HepG2 (cell line): ENCODE results near the gene TCFL5. TPM values are rescaled to one million over a fixed set of nuclear protein-coding genes. Genes with fewer than 3 reads are reported as not detected.

Experiments
- HMGXB4 ChIP-seq, 2 experiments: sonication (generic) in 1 of 2; formaldehyde crosslinking in 1 of 2; IDR thresholded peaks; 2 replicates each; pipeline versions ENCODE4 v1.4.0 to v1.6.1; 2018 to 2020; ENCODE audit warnings: missing genetic modification reagents in 2 of 2, borderline replicate concordance in 1 of 2, low read depth in 1 of 2, mild to moderate bottlenecking in 1 of 2, missing biosample characterization in 1 of 2
- MED1 ChIP-seq: sonication (generic); formaldehyde crosslinking; IDR thresholded peaks from 2 replicates; pipeline ENCODE4 v1.4.0; 2020; ENCODE audit warnings: missing genetic modification reagents
- MIER3 ChIP-seq: IDR thresholded peaks from 2 replicates; pipeline ENCODE4 v1.6.1; 2016; ENCODE audit warnings: missing compliant biosample characterization, borderline replicate concordance
- PHF8 ChIP-seq: sonication (generic); formaldehyde crosslinking; IDR thresholded peaks from 2 replicates; pipeline ENCODE4 v1.5.0; 2020; ENCODE audit warnings: missing genetic modification reagents
- SPEN ChIP-seq: sonication (generic); formaldehyde crosslinking; IDR thresholded peaks from 2 replicates; pipeline ENCODE4 v1.5.1; 2020; ENCODE audit warnings: low read depth, mild to moderate bottlenecking, missing genetic modification reagents
- TEAD3 ChIP-seq: optimal IDR thresholded peaks from 2 replicates; pipeline ENCODE3; 2016; ENCODE audit warnings: borderline replicate concordance
- ZFY ChIP-seq: sonication (generic); formaldehyde crosslinking; IDR thresholded peaks from 2 replicates; pipeline ENCODE4 v1.4.0; 2020; ENCODE audit warnings: missing genetic modification reagents
- ZNF331 ChIP-seq: sonication (generic); formaldehyde crosslinking; IDR thresholded peaks from 2 replicates; pipeline ENCODE4 v1.4.0; 2020; ENCODE audit warnings: missing genetic modification reagents
- ZNF563 ChIP-seq: sonication (generic); formaldehyde crosslinking; IDR thresholded peaks from 2 replicates; pipeline ENCODE4 v1.8.0; 2022; ENCODE audit warnings: mild to moderate bottlenecking, moderate library complexity, missing genetic modification reagents
- polyA plus RNA-seq, 8 experiments: library from polyadenylated mRNA; depleted of rRNA in 3 of 8; stranded (reverse) in 7 of 8; unstranded in 1 of 8; fragments of >200 nt; fragmentation: Illumina TruSeq in 4 of 8; extraction: Trizol in 4 of 8; gene quantifications; 2 replicates each; pipeline versions ENCODE4 v1.2.1 to v1.2.3, GENCODE V29; 2011 to 2016; ENCODE audit warnings: low read depth in 4 of 8, missing spikeins in 1 of 8, mixed read lengths in 1 of 8; ENCODE audit not compliant: insufficient read depth in 1 of 8
- total RNA-seq, 5 experiments: library from RNA; depleted of rRNA; stranded (reverse); fragments of >200 nt; fragmentation: Illumina TruSeq; extraction: Trizol; gene quantifications; 2 replicates each; pipeline ENCODE4 v1.2.3, GENCODE V29; 2016; ENCODE audit warnings: low read depth in 1 of 5
- TF ChIP-seq, protein P1 (sequence below): sonication (generic); formaldehyde crosslinking; IDR thresholded peaks from 2 replicates; pipeline ENCODE4 v1.8.0; 2022; ENCODE audit warnings: missing genetic modification reagents, mild to moderate bottlenecking, inconsistent platforms, borderline replicate concordance
- TF ChIP-seq, protein P2 (sequence below): IDR thresholded peaks from 2 replicates; pipeline ENCODE4 v1.6.1; 2016; ENCODE audit warnings: mild to moderate bottlenecking, missing biosample characterization, missing genetic modification reagents
- TF ChIP-seq, protein P3 (sequence below): sonication (generic); formaldehyde crosslinking; IDR thresholded peaks from 2 replicates; pipeline ENCODE4 v1.8.0; 2022; ENCODE audit warnings: mild to moderate bottlenecking, missing genetic modification reagents; ENCODE audit not compliant: insufficient replicate concordance
- TF ChIP-seq, protein P4 (sequence below): sonication (generic); formaldehyde crosslinking; IDR thresholded peaks from 2 replicates; pipeline ENCODE4 v1.4.0; 2020; ENCODE audit warnings: missing genetic modification reagents
- TF ChIP-seq, protein P5 (sequence below): sonication (generic); formaldehyde crosslinking; IDR thresholded peaks from 2 replicates; pipeline ENCODE4 v1.5.0; 2020; ENCODE audit warnings: mild to moderate bottlenecking, missing genetic modification reagents, moderate library complexity

TCFL5 gene
- total and polyA plus RNA-seq, 2 of the 13 experiments (the other 11 are each of a cell fraction or from before 2014, with no cell fraction given), result 14.8 to 20.0 TPM

DNA sequence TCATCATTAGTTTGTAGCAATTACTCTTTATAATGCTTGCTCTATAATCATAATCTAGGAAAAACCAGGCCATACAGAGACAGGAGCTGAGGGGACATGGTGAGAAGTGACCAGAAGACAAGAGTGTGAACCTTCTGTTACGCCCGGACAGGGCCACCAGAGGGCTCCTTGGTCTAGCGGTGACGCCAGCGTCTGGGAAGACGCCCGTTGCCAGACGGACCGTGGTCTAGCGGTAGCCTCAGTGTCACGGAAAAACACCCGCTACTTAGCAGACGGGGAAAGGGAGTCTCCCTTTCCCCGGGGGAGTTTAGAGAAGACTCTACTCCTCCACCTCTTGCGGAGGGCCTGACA lies 12.0 kb upstream of the TCFL5 start (continued):
- TF ChIP-seq, protein P1, sequence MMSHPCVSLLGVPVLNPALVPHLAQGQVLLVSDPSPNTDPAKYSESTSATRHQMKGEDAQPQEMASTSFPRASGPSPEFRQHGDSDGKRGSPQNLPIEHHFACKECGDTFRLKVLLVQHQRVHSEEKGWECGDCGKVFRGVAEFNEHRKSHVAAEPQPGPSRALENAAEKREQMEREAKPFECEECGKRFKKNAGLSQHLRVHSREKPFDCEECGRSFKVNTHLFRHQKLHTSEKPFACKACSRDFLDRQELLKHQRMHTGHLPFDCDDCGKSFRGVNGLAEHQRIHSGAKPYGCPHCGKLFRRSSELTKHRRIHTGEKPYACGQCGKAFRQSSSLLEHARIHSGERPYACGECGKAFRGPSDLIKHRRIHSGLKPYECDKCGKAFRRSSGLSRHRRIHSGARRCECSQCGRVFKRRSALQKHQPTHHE (CRISPR knock-in tag), result 0 out of 2 replicates have a peak, but pooled peaks have one; percentile 34
- peak; percentile 58 for TF ChIP-seq ZFY (CRISPR knock-in tag)
- TF ChIP-seq TEAD3 (CRISPR knock-in tag), result peak; percentile 34
- TF ChIP-seq SPEN (CRISPR knock-in tag), result 0 out of 2 replicates have a peak, but pooled peaks have one; percentile 25
- TF ChIP-seq, protein P2, sequence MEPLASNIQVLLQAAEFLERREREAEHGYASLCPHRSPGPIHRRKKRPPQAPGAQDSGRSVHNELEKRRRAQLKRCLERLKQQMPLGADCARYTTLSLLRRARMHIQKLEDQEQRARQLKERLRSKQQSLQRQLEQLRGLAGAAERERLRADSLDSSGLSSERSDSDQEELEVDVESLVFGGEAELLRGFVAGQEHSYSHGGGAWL (CRISPR knock-in tag), result peak; percentile 36; the same call in 1 of the 2 replicates
- 0 out of 2 replicates have a peak, but pooled peaks have one; percentile 29 for TF ChIP-seq ZNF331 (CRISPR knock-in tag)
- TF ChIP-seq MED1 (CRISPR knock-in tag), result peak; percentile 38; the same call in 1 of the 2 replicates
- 0 out of 2 replicates have a peak, but pooled peaks have one; percentile 1 for TF ChIP-seq ZNF563 (CRISPR knock-in tag)
- TF ChIP-seq, protein P3, sequence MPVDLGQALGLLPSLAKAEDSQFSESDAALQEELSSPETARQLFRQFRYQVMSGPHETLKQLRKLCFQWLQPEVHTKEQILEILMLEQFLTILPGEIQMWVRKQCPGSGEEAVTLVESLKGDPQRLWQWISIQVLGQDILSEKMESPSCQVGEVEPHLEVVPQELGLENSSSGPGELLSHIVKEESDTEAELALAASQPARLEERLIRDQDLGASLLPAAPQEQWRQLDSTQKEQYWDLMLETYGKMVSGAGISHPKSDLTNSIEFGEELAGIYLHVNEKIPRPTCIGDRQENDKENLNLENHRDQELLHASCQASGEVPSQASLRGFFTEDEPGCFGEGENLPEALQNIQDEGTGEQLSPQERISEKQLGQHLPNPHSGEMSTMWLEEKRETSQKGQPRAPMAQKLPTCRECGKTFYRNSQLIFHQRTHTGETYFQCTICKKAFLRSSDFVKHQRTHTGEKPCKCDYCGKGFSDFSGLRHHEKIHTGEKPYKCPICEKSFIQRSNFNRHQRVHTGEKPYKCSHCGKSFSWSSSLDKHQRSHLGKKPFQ (CRISPR knock-in tag), result peak; percentile 98
- peak; percentile 51 to 93 for TF ChIP-seq HMGXB4 (CRISPR knock-in tag; IDR thresholded peaks at IDR 0.05; ENCODE audit: borderline replicate concordance in 1 of 2, low read depth in 1 of 2)
- TF ChIP-seq MIER3 (CRISPR knock-in tag), result peak; percentile 24; the same call in 1 of the 2 replicates
- TF ChIP-seq, protein P4, sequence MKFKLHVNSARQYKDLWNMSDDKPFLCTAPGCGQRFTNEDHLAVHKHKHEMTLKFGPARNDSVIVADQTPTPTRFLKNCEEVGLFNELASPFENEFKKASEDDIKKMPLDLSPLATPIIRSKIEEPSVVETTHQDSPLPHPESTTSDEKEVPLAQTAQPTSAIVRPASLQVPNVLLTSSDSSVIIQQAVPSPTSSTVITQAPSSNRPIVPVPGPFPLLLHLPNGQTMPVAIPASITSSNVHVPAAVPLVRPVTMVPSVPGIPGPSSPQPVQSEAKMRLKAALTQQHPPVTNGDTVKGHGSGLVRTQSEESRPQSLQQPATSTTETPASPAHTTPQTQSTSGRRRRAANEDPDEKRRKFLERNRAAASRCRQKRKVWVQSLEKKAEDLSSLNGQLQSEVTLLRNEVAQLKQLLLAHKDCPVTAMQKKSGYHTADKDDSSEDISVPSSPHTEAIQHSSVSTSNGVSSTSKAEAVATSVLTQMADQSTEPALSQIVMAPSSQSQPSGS (CRISPR knock-in tag), result peak; percentile 72; the same call in 1 of the 2 replicates
- TF ChIP-seq, protein P5, sequence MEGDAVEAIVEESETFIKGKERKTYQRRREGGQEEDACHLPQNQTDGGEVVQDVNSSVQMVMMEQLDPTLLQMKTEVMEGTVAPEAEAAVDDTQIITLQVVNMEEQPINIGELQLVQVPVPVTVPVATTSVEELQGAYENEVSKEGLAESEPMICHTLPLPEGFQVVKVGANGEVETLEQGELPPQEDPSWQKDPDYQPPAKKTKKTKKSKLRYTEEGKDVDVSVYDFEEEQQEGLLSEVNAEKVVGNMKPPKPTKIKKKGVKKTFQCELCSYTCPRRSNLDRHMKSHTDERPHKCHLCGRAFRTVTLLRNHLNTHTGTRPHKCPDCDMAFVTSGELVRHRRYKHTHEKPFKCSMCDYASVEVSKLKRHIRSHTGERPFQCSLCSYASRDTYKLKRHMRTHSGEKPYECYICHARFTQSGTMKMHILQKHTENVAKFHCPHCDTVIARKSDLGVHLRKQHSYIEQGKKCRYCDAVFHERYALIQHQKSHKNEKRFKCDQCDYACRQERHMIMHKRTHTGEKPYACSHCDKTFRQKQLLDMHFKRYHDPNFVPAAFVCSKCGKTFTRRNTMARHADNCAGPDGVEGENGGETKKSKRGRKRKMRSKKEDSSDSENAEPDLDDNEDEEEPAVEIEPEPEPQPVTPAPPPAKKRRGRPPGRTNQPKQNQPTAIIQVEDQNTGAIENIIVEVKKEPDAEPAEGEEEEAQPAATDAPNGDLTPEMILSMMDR (CRISPR knock-in tag), result peak; percentile 91
- TF ChIP-seq PHF8 (CRISPR knock-in tag), result peak; percentile 18; the same call in 1 of the 2 replicates
